Measurements from ENCODE around the gene GALNT17.
A peak's percentile ranks its signal among the peaks of the same experiment; 100 is the strongest.
"Not testable (repeated sequence)": the region's sequence is repeated elsewhere in the genome, so short reads cannot be mapped to it uniquely, and the experiment has no call there.

Gene GALNT17

DNA sequence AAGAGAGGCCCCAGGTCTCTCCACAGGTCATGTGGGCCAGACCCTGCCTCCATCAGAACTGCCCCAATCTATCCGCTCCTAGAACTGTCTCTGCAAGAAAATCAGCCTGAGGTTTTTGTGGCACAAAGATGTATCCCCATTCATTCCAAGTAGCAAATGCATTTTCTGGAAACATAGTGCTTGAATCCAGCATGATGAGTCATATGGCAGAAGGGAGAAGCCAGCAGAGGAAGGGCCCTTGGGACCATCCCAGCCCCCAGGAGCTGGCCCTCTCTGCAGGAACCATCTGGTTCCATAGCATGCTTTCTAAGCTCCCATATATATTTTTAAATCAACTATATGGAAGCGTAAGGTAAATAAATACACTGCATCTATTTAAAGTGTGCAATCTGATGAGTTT lies 563.2 kb downstream of the GALNT17 start:
- DNase-seq (ENCODE audit: low read depth) = peak; percentile 2

DNA sequence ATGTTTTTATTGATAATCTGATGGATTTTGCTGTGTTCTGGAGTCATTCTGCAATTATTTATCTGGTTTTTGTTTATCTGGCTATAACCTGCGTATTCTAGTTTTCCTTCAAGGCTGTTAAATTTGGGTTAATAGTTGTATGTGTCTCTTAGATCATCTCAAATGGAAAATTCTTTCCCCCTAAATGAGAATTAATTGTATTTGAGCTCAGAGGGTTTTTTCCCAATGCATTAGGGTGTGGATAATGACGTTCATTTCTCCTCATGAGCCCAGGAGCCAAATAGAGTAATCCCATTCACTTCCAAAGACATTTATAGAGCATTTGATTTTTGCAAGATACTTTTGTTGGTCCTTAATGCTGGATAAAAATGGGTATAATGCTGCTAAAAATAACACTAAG lies 564.6 kb downstream of the GALNT17 start:
- DNase-seq (ENCODE audit: low read depth) = no peak

DNA sequence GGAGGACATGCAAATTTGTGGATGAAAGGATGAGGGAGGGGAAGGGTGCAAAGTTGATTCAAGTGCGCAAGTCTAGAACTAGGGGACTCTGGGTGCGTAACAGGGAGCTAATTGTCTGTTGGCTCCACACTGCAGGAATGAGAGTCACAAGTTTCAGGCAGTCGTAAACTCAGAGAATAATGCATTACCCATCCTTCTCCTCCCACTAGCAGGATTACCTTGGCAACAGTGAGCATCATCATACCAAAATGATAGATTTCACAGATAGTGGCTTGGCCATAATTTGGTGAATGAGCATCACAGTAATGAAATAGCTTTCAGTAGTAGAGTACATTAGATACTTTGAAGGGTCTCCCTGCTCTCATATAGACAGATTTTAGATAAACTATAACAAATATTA lies 565.5 kb downstream of the GALNT17 start:
- DNase-seq (ENCODE audit: low read depth) = no peak

DNA sequence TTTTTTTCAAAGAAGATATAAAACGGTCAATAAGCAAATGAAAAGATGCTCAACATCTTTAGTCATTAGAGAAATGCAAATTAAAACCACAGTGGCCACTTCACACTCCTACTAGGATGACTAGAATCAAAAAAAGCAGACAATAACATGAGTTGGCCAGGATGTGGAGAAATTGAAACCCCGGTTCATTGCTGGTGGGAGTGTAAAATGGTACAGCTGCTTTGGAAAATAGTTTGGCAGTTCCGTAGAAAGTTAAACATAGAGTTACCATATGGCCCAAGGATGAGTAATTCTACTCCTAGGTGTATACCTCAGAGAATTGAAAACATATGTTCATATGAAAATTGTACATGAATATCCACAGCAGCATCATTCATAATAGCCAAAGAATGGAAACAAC lies 573.3 kb downstream of the GALNT17 start:
- no peak for DNase-seq (ENCODE audit: low read depth)

DNA sequence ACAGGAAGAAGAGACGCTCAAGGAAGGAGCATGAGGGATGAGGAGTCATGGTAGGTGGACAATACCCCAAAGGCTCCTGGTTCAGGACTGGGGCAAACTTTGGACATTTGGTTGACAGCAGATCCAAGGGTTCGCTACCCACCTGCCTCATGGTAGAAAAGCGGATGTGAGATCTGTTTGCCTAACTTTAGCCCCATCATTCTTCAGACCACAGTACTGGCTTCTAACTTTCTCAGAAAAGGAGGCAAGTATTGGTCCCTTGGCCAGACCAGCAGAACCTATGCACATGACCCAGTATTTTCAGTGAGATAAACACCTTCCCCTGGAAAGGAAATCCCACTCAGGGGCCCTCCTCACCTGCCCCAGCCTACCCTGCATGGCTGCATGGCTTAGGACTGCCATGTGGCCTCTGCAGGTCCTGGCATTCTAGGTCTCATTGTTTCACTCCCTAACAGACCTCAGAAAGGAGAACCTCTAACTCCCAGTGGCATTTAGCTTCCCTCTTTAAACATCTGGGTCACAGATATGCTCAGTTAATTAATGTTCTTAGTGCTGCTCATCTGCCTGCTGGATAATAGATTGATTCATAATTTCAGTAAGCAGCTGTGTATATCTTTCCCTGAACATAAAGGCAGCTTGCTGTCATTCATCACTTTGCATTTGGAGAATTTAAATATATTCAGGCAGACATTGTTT lies 574.1 kb downstream of the GALNT17 start:
- DNase-seq (ENCODE audit: low read depth) = no peak

DNA sequence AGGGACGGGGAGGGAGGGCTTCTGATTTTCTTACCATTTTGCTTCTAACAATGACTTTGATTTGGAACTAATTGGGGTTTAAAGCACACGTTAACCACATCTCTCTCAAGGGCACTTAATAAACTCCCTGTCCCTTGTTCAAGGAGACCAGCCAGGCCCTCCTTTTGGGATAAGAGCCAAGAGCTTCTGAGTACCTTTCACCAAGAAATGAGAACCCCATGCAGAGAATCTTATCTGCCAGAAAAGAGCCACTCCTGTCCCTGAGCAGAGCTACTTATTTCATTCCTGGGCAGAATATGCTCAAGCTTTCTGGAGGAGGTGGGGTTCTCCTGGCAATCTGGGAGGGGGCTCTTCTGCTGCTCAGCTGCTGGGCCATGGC lies 574.6 kb downstream of the GALNT17 start:
- no peak for DNase-seq (ENCODE audit: low read depth)

DNA sequence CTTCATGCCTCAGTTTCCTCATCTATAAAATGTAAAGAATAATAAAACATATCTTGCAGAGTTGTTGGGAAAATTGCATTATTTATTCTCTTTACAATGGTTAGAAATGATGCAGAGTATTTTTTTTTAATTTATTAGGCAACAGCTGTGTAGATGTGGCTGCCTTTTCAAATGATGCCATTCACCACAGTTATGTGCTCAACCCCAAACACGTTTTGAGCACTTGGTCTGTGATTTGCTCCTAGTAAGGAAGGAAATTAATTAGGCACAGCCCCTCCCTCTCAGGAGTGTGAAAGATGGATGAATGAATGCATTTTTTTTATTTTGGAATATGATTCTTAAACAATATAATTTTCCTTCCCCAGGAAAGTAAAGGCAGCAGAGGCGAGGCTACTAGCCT lies 575.1 kb downstream of the GALNT17 start:
- no peak for DNase-seq (ENCODE audit: low read depth)

DNA sequence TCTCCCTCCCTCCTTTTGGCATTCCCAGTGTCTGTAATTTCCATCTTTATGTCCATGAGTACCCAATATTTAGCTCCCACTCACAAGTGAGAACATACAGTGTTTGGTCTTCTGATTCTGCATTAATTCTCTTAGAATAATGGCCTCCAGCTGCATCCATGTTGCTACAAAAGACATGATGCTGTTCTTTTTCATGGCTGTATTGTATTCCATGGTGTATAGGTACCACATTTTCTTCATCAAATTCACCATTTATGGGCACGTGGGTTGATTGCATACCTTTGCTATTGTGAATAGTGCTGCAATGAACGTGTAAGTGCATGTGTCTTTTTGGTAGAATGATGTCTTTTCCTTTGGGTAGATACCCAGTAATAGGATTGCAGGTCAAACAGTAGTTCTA lies 576.8 kb downstream of the GALNT17 start:
- no peak for DNase-seq (ENCODE audit: low read depth)

DNA sequence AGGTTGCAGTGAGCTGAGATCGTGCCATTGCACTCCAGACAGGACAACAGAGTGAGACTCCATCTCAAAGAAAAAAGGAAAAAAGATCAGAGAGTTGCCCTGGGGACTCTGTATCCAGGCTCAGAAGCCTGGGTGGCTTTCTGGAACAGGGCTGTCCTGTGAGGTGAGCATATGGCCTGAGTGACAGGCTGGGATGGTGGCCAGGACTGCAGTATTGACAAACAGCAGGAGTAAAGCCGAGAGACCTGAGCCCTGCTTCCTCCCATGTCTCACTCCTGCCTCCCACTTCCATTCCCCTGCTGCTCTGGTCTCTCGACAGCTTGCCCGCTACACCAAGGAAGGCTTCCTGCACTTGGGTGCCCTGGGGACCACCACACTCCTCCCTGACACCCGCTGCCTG lies 578.5 kb downstream of the GALNT17 start:
- DNase-seq (ENCODE audit: low read depth) = no peak

DNA sequence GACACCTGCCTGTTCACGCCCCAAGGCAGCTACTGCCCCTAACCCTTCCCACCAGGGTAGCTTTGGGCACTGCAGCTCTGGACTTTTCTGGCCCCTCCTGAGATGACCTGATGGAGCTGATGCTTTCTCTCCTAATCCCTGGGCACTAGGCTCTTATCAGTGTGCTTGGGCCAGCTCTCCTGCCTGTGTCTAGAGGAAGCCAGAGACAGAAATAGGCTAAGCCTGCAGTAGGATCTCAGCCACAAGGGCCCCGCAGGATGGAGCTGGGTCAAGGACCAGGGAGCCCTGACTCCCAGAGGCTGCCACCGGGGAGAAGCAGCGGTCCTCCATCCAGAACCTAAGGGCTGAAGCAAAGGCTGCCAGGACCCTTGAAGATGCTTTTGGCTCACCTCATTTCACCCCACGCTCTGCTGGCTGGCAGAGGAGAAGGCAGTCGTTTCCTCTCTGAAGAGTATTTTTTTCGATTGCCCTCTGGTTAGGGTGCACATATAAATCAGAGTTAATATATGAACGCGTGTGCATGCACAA lies 580.8 kb downstream of the GALNT17 start:
- no peak for DNase-seq (ENCODE audit: low read depth)

DNA sequence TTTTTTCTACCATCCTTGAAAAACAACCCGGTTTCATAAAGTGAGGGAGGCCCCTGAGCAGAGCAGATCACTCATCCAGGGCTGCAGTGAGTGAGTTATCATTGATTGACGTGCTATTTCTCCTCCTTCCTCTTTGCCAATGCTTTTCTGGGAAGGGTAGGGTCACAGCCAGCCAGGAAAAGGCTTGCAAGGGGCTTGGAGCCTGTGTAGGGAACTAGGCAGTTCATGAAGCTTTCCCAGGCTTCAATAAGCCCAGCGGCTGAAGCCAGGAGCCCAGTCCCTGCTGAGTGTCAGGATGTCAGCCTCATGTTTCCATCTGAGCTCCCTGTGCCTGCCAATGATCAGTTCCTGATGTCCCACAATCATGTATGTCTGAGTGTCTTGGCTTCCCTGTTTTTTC lies 584.7 kb downstream of the GALNT17 start:
- no peak for DNase-seq (ENCODE audit: low read depth)

DNA sequence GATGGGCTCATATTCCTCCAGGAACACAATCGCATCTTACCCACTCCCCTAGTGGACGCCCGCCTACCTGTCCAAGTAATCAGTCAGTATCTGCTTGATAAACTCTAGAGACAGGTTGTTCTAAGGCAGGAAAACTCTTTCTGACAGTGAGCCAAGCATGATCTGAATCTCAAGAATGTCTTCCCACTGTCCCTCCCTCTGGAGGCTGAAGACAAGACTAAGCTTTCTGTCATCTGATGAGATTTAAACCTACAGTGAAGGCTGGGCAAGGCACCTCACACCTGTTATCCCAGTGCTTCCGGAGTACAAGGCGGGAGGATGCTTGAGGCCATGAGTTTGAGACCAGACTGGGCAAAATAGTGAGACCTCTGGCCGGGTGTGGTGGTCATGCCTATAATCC lies 586.6 kb downstream of the GALNT17 start:
- no peak for DNase-seq (ENCODE audit: low read depth)

DNA sequence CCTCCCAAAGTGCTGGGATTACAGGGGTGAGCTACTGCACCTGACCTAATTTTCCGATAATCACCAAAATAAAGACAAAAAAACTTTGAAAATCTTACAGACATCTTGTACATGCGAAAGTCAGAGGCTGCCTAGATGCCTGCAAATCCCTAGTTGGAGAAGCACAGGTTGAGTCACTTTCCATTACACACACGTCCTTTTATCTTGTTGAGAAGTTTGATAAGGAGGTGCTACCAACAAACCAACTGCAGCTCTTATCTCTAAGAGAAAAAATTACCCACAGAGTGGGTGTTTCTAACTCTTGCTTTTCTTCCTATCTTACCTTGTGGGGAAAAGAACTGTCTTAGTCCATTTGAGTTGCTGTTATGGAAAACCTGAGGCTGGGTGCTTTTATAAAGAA lies 589.8 kb downstream of the GALNT17 start:
- DNase-seq (ENCODE audit: low read depth) = no peak

DNA sequence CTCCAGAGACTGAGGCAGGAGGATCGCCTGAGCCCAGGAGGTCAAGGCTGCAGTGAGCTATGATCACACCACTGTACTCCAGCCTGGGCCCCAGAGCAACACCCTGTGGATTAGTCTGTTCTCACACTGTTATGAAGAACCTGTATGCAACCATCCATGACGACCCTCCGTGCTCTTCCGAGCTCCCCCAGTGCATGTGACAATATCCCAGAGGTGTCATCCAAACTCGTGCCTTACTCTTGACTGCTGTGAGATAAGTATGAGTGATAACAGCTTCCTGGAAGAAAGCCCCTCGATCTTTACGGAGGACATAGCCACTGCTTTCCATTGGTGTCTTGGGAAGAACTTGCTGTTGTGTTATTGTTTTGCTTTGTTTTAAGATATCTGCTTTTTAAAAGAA lies 591.9 kb downstream of the GALNT17 start:
- DNase-seq (ENCODE audit: low read depth) = no peak

DNA sequence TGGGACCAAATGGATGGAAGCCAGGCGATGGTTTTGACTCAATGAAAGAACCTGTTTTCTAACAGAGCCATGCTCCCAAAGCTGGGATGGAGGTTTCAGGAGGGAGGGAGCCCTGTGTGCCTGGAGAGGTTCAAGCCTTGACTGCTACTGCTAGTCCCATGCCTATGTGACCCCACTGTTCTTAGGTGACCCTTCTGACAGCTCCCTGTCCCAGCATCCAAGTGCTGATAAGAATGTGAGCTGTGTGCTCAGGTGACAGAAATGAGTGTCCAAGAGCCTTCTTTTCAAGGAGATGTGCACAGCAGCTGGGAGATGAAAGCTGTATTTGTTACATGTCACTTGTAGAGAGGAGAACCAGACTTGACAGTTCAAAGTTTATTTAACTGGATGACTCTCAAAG lies 595.4 kb downstream of the GALNT17 start:
- no peak for DNase-seq (ENCODE audit: low read depth)

DNA sequence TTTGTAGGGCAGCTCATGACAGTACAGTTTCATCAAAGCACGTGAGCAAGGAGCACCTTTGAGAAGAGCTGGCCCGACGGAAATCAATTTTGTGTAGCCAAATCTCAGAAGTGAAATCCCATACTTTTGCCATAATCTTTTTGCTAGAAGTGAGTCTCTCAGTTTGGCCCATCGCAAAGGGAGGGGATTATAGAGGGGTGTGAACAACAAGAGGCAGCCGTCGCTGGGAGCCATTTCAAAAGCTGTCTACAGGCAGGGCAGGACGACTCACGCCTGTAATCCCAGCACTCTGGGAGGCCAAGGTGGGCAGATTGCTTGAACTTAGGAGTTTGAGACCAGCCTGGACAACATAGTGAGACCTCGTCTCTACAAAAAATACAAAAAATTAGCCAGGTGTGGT lies 599.8 kb downstream of the GALNT17 start:
- no peak for DNase-seq (ENCODE audit: low read depth)

DNA sequence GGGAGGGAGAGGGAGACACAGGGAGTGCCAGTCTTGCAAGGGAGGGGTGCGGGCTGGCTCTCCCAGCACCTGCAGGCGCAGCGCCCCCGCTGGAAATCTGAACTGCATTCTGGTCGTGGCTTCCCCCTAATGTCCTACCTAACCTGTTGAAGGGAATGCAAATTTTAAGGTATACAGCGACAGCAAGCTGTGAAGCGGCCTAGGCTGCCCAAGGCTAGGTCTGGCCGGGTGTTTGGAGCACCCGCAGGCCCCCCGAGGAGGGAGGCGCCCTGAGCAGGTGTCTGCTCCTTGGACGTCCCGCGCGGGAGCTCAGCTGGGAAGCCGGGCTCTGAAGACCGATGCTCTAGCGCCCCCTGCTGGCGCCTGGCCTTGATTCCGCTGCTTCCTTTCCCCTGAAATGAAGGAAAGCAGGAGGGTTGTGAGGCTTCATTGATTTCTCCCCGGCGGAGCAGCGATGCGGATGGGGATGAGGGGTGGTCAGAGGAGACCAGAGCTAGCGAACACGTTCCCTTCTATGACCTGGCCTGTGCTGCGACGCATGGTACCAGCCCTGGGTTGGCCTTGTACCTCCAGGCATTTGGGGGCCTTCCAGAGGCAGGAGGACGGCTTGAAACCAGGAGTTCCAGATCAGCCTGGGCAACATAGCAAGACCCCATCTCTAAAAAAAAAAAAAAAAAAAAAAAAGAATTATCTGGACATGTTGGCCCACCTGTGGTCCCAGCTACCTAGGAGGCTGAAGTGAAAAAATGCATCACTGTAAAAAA lies 601.3 kb downstream of the GALNT17 start:
- DNase-seq (ENCODE audit: low read depth) = peak; percentile 27

DNA sequence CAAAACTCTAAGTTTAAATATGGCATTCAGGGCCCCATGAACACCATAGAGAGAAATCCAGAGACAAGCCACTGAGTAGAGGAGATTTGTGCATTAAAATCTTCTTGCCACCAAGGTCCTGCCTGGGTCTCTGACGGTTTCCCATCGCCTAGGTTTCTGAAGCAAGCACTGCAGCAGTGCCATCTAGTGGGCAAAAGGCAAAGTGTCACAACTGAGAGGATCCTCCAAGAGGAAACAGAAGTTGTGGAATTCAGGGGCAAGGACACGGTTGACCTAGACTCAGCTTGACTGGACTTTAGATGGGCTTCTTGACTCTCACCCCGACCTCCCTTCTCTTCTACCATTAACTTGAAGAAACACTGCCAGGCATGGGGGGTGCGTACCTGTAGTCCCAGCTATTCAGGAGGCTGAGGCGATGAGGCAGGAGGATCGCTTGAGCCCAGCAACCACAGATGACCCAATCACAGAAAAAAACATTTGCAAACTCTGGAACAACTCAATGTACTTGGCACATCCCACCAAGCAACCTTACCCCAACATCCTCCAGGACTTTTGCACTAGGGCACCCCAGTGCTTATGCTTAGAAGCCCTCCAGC lies 604.1 kb downstream of the GALNT17 start:
- DNase-seq (ENCODE audit: low read depth) = peak; percentile 42

DNA sequence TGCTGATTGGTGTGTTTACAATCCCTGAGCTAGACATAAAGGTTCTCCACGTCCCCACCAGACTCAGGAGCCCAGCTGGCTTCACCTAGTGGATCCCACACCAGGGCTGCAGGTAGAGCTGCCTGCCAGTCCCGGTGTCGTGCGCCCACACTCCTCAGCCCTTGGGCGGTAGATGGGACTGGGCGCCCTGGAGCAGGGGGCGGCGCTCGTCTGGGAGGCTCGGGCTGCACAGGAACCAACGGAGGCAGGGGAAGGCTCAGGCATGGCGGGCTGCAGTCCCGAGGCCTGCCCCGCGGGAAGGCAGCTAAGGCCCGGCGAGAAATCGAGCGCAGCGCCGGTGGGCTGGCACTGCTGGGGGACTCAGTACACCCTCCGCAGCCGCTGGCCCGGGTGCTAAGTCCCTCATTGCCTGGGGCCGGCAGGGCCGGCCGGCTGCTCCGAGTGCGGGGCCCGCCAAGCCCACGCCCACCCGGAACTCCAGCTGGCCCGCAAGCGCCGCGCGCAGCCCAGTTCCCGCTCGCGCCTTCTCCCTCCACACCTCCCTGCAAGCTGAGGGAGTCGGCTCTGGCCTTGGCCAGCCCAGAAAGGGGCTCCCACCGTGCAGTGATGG lies 606.1 kb downstream of the GALNT17 start:
- DNase-seq (ENCODE audit: low read depth) = not testable (repeated sequence)

DNA sequence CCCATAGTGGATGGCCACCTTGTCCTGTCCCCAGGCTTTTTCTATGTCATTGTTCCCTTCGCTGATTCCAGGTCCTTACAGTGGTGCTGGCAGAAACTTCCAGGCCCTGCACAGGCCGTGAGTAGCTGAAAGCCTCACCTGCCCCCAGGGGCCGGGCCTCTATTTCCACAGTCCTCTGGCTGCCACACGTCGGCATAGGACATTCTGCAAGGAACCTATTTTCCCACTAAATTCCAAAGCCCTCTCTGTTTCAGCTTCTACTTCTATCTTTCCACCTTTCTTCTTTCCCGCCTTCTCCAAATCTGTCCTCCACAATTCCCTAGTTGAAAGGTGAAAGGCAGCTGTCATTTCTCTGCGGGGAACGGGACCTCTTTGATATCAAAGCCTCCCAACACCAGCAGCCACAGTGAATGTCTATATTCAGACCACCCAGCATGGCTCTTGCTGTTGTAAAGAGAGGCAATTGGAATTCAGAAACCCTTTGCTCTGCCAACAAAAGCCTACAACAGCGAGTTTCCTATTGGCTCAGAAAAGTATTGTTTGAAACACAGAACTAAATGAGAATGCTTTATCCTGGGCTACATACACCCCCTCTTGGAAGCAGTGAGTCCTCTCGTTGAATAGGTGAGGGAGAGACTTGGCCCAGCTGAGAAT lies 607.7 kb downstream of the GALNT17 start:
- no peak for DNase-seq (ENCODE audit: low read depth)

DNA sequence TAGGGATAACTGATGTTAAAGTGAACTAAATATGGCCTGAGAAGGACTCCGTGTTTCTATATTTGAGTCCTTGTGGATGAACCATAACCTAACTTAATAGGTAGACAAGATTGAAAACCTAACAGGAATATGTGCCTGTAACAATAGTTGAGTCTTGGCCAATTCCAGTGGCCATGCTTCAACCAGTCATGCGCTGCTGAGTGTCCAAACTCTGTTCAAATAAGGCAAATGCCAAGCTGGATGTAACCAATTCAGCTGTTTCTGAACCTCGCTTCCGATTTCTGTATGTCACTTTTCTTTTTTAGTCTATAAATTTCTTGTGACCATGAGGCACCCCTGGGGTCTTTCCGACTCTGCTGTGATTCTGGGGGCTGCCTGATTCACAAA lies 608.2 kb downstream of the GALNT17 start:
- DNase-seq (ENCODE audit: low read depth) = no peak

DNA sequence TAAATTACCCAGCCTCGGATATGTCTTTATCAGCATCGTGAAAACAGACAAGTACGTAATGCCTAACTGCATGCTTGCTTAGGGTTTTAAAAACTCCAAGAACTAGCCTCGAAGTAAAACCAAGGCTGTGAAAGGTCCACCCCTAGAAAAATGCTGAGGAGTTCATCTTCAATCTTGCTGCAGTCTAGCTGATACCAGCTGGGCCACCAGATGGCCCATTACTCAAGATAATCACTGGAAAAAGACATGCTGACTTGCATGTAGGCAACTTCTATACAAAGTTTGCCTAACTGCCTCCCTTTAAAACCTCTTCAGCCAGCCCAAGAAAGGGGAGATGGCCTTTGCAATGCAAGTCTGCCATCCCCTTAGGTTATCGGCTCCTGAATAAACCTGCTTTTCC lies 614.1 kb downstream of the GALNT17 start:
- no peak for DNase-seq (ENCODE audit: low read depth)

Data from stromal cell of bone marrow (primary cell).